RWPE1 (cell line): ENCODE results near the gene FIGN.

Source experiments
- CTCF ChIA-PET: fragments of 350-600 bp; sonication (Branson Sonifier 250); formaldehyde crosslinking; extraction: SDS; loops from one replicate; lab custom pipeline; 2021; lab: Yijun Ruan, JAX
- POLR2A ChIA-PET: fragments of 400-600 bp; formaldehyde crosslinking; extraction: SDS; loops from one replicate; lab custom pipeline; 2020; ENCODE audit warnings: antibody characterized with exemption; ENCODE audit not compliant: low non-redundant PET; lab: Yijun Ruan, JAX
- DNase-seq: peaks from one replicate; pipeline ENCODE4 v3.0.0; 2012; ENCODE audit warnings: low spot score
- H3K27ac ChIP-seq: fragments of 450-650 bp; 2 replicates; pipeline ENCODE4 v1.5.1; 2017
- TF ChIP-seq, protein P1 (sequence below): fragments of 450-650 bp; conservative IDR thresholded peaks from 2 replicates; pipeline ENCODE4 v1.5.1; 2017; ENCODE audit warnings: low read depth, mild to moderate bottlenecking

Gene FIGN

DNA sequence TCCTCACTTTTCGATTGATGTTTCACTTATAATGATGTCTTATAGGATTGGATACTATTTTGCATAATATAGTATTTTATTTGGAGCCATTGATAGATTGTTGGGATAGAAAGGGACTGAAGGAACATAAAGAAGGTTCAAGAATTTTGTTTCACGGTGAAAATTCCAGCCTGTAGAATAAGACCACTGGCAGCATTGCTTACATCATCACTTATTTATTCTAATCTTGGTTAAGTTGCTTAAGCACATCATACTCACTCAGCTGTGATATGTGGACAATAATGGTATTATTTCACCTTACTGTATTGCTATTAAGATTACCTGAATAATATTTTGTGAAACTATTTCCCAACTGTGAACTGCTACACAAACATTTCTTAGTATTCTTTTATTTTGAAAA is 118.3 kb downstream of the FIGN start:
- no peak overlapping the region for H3K27ac ChIP-seq
- TF ChIP-seq, protein P1, sequence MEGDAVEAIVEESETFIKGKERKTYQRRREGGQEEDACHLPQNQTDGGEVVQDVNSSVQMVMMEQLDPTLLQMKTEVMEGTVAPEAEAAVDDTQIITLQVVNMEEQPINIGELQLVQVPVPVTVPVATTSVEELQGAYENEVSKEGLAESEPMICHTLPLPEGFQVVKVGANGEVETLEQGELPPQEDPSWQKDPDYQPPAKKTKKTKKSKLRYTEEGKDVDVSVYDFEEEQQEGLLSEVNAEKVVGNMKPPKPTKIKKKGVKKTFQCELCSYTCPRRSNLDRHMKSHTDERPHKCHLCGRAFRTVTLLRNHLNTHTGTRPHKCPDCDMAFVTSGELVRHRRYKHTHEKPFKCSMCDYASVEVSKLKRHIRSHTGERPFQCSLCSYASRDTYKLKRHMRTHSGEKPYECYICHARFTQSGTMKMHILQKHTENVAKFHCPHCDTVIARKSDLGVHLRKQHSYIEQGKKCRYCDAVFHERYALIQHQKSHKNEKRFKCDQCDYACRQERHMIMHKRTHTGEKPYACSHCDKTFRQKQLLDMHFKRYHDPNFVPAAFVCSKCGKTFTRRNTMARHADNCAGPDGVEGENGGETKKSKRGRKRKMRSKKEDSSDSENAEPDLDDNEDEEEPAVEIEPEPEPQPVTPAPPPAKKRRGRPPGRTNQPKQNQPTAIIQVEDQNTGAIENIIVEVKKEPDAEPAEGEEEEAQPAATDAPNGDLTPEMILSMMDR = no peak
- DNase-seq = no peak
- CTCF ChIA-PET = no interaction called here
- POLR2A ChIA-PET = no interaction called here

DNA sequence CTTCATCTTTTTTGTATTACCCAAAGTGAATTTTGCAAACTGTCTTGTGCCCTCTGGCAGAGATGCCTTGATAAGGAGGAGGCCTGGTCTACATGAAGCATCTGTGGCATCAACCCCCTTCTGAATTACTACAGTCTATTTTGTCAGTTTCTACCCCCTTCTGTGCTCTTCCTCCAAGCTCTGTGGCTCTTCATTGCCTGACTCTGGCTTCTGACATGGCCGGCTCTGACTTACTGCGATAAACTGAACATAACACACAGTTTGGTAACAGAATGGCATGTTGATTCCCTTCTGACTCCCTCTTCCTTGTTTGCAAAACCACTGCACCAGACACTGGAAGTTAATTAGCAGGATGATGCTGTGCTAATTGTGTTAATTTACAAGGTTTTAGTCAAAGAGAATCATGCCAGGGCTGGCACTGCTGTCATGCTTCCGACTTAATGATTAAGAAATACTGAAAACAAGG is 122.5 kb downstream of the FIGN start:
- H3K27ac ChIP-seq = no peak overlapping the region
- DNase-seq = no peak
- TF ChIP-seq, protein P1 = no peak
- ChIA-PET CTCF (no interaction called here), POLR2A (no interaction called here)

DNA sequence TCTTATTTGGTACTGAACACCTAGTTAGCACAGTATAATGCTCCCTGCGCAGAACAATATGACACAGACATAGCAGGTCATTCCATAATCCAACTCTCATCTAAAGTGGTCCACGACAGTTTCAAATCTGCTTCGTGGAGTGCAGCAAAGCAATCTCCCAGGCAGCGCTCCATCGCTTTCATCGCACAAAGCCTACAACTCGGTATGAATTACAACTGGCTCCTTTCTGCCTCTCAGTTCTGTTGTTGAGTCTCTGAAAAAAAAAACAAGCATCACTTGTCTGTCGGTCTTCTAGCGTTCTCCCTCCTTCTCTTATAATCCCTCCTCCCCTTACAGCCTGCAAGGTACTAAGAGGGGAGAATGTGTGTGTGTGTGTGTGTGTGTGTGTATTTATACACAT is 123.5 kb downstream of the FIGN start:
- CTCF ChIA-PET = no interaction called here
- H3K27ac ChIP-seq = no peak overlapping the region
- no peak for DNase-seq
- TF ChIP-seq, protein P1 = no peak
- POLR2A ChIA-PET = no interaction called here

DNA sequence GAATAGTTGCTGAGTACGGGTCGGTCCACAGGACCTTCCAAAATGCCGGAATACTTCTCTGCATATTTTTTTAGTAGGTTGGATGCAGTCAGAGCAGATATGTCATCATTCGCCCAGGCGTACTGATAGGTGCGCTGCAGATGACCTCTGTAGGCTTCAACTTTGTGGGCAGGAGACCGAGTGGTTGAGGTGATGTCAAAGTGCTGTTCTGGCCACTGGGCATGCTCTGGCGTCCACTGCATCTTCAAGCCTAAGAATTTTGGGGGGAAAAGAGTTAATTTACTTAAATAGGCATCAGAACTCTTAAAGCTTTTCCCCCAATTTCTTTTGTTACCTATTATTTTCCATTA is 124.3 kb downstream of the FIGN start:
- no peak for DNase-seq
- POLR2A ChIA-PET = no interaction called here
- CTCF ChIA-PET = interaction anchor here (0.6 kb wide), 1 partner anchor 1737 kb away, joined by 4 read pairs; no protein-coding TSS in a partner anchor
- no peak overlapping the region for H3K27ac ChIP-seq
- TF ChIP-seq, protein P1 = no peak

DNA sequence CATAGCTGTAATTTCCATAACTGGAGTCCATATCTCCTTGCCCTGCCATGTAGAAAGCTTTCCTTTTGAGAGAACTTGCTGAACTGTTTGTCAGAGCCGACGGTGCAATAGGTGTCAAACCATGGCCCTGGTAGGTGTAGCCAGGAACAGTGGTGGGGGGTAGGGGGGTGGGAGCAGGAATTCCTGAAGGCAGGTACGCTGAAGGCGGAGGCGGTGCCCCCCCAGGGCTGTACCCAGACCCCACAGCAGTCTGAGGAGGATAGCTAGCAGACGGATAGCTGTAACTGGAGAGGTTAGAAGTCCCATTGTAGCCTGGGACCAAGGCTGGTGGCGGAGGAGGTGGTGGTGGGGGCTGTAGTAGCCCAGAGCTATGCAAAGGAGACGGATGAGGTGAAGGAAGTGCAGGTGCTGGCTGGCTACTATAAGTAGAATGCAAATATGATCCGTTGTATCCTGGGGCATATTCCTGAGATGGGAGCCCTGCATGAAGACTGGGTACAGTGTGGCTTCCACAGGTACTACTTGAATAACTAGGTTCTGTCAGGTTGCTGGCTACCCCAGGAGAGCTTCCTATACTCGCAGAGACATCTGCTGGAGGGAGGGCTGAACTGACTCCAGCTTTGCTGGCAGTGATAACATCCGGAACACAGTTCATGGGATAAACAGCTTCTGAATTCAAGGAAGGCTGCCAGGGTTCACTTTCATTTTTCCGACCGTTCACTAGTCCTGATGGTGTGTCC is 124.8 kb downstream of the FIGN start:
- ChIA-PET CTCF (interaction anchor here (0.5 to 0.7 kb wide), 3 partner anchors 302 to 1736 kb away, joined by 3 to 7 read pairs (median 4); no protein-coding TSS in a partner anchor), POLR2A (no interaction called here)
- no peak for DNase-seq

DNA sequence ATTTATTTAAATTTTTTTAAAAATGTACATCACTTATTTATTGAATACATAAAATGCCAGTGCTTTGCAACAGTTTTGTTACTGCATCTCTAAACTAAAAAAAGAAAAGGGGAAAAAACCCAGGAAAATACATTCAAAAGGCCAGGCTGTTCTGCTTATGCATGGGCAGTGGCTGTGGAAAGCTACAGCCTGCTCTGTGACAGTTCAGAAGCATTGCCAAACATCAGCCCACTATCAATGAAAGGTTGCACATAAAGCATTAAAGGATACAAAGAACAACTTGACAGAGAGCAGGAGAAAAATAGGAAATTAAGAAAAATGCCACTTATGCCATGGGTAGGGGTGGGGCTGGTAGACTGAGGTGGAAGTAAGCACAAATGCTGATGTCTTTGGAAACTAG is 128.2 kb downstream of the FIGN start:
- ChIA-PET POLR2A (no interaction called here), CTCF (no interaction called here)
- TF ChIP-seq, protein P1 = no peak
- DNase-seq = no peak
- H3K27ac ChIP-seq = no peak overlapping the region

More for the DNA sequence above, 124.8 kb downstream of the FIGN start:
- H3K27ac ChIP-seq = no peak overlapping the region
- TF ChIP-seq, protein P1 = no peak
